Stimulated activated CD4-positive, alpha-beta T cell treated with anti-CD3 and anti-CD28 coated beads, TNF-alpha, amount 100 ng/mL, for 4 hours (primary cell): ENCODE measurements around the gene RCC2.
"Not testable (repeated sequence)": the region's sequence is repeated elsewhere in the genome, so short reads cannot be mapped to it uniquely, and the experiment has no call there.

Experiments
- DNase-seq, 3 experiments: peaks; one replicate each; pipeline ENCODE4 v3.0.0-alpha.2; 2020; ENCODE audit warnings: low read depth in 3 of 3

Gene RCC2

DNA sequence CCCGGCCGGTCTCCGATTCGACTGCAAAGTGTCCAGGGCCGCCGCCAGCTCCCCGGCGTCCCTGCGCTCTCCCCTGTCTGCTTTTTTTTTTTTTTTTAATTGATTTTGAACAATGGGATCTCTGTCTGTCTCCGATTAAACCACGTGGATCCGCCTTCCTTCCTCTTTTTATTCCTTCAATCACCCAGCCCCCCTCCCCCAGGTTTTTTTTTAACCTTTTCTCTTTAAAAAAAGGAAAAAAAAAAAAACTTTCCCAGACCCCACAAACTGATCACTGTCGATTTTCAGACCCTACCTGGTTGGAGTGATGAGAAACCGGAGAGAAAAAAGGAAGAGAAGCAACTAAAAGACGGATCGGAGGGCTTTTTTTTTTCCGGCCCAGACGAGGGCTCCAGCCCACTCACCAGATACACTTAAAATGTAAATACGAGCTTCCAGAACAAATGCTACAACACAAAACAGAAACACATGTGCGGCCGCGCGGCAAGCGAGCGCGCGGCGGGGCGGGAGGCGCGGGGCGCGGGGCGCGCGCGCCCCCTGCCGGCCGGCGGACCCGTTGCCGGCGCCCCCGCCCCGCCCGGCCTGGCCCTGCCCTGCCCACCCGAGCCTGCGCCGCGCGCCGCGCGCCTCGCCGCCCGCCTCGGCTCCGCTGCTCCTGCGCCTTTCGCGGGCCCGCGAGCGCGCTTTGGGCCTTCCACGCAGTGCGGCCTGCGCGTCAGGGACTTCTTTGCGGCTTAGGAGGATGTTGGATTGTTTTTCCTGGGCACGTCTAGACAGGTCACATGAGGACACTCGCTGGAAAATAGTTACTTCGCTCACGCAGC, at the start of gene RCC2:
RCC2 (minus strand) TSS at position 428 of the 824 bp plus-strand sequence. CDS start 1,163 bp downstream, outside the sequence.
- peak; percentile 57 to 59 (median 58) for DNase-seq

DNA sequence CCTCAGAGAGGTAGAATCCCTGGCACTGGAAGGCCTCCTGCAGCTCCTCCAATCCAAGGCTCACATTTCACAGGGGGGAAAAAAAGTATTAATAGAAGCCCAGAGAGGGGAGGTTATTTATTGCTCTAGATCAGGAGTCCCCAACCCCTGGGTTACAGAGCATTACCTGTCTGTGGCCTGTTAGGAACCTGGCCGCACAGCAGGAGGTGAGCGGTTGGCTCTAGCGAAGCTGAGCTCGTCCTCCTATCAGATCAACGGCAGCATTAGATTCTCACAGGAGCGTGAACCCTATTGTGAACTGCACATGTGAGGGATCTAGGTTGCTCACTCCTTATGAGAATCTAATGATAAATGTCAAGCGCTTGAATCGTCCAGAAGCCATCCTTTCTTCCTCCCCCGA, 46.8 kb upstream of the RCC2 start:
- DNase-seq = no peak

DNA sequence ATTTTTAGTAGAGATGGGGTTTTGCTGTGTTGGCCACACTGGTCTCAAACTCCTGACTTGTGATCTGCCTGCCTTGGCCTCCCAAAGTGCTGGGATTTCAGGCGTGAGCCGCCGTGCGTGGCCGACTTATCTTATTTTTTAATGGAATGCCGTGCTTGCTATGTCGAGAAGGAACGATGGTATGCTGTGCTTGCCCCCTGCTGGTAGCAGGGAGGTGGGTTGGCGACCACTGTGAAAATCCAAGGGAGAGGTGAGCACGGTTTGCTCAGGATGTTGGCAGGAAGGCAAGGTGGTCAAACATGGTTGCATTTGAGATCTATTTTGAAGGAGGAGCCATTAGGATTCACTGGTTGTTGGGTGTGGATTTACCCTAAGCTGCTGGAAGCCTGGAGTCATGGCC, 45.8 kb upstream of the RCC2 start:
- DNase-seq = no peak

DNA sequence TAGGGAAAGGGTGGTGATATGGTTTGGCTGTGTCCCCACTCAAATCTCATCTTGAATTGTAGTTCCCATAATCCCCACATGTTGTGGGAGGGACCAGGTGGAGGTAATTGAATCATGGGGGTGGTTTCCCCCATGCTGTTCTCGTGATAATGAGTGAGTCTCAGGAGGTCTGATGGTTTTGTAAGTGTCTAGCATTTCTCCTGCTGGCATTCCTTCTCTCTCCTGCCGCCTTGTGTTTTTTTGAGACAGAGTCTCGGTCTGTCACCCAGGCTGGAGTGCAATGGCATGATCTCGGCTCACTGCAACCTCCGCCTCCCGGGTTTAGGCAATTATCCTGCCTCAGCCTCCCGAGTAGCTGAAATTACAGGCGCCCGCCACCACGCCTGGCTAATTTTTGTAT, 42.5 kb upstream of the RCC2 start:
- not testable (repeated sequence) for DNase-seq

DNA sequence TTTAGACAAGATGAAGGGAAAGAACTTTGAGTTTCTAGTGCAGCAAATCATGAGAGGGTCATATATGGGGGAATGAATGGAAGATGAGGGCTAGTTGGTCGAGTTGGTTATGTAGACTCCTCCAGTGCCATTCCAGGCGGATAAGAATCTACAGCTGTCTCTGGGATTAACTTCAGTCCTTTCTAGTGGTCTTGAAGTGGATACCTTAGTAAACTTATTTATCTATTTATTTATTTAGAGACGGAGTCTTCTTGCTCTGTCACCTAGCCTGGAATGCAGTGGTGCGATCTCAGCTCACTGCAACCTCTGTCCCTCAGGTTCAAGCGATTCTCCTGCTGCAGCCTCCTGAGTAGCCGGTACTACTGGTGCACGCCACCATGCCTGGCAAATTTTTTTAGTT, 41.4 kb upstream of the RCC2 start:
- DNase-seq = no peak

DNA sequence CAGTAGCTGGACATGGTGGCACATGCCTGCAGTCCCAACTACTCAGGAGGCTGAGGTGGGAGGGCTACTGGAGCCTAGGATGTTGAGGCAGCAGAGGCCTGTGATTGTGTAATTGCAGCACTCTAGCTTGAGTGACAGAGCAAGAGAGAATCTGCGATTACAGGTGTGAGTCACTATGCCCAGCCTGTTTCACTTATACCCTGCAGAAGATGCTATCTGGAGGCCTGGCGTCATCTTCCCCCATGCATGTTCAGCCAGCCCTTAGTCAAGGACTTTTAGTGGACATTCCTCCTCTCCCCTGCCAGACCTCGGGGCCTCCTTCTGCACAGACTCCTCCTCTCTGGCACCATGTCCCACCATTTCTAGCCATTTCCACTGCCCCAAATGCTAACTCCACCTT, 36.3 kb upstream of the RCC2 start:
- DNase-seq = no peak

DNA sequence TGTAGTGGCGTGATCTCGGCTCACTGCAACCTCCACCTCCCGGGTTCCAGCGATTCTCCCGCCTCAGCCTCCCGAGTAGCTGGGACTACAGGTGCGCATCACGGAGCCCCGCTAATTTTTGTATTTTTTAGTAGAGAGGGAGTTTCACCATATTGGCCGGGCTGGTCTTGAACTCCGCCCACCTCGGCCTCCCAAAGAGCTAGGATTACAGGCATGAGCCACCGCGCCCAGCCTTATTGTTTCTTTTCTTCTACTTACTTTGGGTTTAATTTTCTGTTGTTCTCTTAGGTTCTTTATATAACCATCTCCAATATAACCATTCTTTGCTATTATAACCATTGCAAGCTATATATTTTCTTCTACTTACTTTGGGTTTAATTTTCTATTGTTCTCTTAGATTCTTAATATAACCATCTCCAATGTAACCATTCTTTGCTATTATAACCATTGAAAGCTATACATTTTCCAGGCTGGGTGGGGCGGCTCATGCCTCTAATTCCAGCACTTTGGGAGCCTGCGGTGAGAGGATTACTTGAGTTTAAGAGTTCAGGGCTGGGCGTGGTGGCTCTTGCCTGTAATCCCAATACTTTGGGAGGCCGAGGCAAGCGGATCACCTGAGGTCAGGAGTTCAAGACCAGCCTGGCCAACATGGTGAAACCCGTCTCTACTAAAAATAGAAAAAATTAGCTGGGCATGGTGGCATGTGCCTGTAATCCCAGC, 35.5 kb upstream of the RCC2 start:
- not testable (repeated sequence) for DNase-seq

DNA sequence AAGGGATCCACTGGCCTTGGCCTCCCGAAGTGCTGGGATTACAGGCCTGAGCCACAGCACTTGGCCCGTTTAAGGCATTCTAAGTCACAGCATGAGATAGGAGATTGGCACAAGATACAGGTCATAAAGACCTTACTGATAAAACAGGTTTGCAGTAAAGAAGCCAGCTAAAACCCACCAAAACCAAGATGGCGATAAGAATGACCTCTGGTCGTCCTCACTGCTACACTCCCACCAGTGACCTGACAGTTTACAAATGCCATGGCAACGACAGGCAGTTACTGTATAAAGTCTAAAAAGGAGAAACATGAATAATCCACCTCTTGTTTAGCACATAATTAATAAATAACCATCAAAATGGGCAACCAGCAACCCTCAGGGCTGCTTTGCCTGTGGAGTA, 33.3 kb upstream of the RCC2 start:
- DNase-seq = no peak

DNA sequence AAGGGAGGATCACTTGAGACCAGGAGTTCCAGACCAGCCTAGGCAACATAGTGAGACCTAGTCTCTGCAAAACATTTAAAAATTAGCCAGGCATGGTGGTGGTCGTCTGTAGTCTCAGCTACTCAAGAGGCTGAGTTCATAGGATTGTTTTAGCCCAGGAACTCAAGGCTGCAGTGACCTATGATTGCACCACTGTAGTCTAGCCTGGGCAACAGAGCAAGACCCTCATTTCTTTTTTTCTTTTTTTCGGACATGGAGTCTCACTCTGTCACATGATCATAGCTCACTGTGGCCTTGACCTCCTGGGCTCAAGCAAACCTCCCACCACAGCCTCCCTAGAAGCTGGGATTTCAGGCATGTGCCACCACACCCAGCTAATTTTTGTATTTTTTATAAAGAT, 31.9 kb upstream of the RCC2 start:
- DNase-seq = no peak

DNA sequence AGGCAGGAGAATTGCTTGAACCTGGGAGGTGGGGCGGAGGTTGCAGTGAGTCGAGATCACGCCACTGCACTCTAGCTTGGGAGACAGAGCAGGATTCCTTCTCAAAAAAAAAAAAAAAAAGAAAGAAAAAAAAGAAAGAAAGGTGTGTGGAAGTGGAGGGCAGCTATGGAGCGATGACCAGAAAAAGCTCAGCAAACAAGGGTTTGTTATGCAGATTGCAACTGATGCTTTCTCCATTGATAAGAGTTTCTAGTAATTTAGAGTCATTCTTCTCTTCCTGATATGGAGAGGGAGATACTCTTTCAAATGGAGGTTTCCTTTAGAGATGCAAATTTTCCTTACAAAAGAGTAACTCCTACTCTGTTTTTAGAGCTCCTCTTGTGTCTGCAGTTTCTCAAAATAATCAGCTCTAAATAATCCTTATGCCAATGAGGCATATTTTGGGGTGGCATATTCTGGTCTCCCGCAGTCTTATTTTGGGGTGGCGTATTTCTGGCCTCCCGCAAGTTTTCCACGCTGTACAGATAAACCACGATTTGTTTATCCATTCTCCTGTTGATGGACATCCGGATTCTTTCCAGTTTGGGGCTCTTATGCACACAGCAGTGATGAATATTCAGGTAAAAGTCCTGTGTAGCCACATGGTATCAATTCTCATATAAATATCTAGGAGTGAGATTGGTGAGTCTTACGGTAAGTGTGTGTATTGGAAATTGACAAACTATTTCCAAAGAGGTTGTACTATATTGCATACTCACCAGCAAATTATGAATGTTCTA, 30.7 kb upstream of the RCC2 start:
- DNase-seq = no peak

DNA sequence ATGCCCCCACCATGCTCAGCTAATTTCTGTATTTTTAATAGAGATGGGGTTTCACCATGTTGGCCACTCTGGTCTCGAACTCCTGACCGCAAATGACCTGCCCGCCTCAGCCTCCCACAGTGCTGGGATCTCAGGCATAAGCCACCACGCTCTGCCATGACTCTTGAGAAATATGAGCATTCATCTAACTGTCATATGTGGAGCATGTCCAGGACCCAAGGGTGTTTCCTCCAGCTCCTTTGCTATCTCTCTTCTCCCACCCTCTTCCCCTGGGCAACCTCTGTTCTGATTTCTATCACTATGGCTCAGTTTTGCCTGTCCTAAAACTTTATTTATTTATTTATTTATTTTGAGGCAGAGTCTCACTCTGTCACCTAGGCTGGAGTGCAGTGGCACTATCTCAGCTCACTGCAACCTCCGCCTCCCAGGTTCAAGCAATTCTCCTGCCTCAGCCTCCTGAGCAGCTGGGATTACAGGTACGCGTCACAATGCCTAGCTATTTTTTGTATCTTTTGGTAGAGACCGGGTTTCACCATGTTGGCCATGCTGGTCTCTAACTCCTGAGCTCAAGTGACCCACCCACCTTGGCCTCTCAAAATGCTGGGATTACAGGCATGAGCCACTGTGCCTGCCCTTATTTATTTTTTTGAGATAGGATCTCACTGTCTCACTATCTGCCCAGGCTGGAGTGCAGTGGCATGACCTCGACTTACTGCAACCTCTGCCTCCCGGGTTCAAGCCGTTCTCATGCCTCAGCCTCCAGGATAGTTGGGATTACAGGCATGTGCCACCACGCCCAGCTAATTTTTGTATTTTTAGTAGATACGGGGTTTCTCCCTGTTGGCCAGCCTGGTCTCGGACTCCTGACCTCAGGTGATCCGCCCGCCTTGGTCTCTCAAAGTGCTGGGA, 29.1 kb upstream of the RCC2 start:
- DNase-seq = not testable (repeated sequence)

DNA sequence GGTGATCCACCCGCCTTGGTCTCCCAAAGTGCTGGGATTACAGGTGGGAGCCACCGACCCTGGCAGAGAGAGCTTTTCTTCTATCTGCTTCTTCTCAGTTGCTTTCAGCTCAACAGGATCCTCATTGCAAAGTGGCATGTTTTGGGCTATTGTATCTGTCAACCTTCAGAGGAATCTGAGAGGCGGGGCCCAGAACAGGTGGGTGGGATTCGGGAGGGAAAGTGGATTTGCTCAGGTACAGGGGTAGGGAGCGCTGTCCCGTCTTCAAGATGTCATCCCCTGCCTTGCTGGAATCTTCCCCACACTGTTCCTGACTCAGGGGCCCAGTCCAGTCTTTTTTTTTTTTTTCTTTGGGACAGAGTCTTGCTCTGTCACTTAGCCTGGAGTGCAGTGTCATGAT, 26.9 kb upstream of the RCC2 start:
- no peak for DNase-seq

DNA sequence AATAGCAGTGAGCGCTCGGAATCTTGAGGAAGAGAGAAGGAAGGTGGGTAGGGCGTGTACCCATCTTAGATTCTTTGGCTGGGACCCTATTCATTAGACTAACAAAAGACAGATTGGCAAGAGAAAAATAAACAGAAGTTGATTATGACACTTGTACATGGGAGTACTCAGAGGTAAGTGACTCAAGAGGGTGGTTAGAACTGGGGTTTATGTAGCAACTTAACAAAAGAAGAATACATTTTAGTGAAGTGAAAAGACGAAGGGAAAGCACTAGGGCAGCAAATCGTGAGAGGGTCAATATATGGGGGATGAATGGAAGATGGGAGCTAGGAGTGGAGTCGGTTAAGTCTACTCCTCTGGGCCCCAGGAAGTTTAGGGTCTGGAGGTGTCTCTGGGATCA, 25.8 kb upstream of the RCC2 start:
- no peak for DNase-seq

DNA sequence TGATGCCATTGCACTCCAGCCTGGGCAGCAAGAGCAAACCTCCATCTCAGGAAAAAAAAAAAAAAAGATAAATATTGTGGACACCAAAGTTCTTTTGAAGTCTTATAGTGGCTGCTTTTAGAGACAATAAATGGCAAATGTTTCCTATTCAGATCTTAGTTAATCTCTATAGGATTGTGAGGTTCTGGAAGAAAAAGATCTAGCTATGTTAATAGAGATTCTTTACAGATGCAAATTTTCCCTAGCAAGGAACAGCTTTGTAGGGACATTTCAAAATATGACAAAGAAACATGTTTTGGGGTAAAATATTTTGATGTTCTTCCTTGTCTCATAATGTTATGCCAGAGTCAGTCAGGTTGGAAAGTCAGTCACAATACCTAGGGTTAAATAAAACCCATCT, 24.5 kb upstream of the RCC2 start:
- DNase-seq = no peak

DNA sequence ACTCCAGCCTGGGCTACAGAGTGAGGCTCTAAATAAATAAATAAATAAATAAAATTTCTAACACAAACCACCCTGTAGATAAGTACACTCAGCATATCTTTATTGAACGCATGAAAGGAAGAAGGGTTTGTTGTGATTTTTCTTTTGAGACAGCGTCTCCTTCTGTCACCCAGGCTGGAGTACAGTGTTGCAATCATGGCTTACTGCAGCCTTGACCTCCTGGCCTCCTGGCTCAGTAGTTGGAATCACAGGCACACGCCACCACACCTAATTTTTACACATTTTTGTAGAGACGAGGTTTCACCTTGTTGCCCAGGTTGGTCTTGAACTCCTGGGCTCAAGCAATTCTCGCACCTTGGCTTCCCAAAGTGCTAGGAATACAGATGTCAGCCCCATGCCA, 23.2 kb upstream of the RCC2 start:
- no peak for DNase-seq

DNA sequence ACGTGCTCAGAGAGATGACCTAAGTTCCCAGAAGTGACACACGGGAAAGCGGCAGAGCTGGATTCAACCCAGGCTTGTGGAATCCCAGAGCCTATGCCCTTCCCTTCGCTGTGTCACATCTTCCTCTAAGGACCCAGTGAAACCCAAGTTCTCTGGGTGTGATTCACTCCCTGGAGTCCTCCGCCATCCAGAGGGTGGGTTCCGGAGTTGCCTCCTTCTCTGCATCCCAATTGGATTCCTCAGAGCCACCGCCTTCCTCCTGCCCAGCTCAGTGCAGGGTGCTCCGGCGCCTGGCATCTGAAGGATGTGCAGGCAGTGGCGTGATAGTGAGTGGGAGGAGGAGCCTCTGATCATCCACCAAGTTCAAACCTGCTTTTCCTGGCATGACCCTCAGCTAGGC, 20.7 kb upstream of the RCC2 start:
- DNase-seq = no peak

DNA sequence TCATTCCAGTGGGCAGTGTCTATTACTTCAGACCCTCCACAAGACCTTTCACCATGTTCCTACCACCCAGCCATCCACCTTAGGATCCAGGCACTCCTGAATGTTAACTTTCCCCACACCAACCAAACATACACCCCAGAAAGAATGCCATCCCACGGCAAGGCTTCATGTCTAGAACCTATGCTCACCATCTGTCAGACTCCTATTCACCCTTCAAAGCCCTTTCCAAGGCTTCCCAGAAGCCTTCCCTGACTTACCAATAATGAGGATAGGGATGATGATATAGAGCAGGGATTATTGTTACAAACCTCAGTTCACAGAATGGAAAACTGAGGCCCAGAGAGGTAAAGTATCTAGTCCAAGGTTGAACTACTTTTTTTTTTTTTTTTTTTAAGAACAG, 19.3 kb upstream of the RCC2 start:
- no peak for DNase-seq

DNA sequence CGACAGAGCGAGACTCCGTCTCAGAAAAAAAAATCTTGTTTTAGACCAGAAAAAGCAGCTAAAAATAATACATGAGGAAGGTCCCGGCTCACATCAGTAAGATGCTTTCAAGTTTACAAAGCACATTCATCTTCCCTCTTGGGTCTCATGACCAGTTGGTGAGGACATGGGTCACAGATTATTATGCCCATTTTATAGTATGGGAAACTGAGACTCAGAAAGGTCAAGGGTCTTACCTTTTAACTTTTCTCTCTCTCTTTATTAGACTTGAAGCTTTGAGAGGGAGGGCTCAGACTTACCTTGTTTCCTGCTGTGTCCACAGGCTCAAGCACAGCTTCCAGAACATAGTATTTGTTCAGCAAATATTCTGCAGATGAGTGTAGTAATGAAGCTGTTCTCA, 13.2 kb upstream of the RCC2 start:
- no peak for DNase-seq

DNA sequence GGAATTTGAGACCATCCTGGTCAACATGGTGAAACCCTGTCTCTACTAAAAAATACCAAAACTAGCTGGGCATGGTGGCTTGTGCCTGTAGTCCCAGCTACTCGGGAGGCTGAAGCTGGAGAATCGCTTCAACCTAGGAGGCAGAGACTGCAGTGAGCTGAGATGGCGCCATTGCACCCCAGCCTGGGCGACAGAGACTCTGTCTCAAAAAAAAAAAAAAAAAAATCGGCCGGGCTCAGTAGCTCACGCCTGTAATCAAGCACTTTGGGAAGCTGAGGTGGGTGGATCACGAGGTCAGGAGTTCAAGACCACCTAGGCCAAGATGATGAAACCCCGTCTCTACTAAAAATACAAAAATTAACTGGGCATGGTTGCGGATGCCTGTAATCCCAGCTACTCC, 12.7 kb upstream of the RCC2 start:
- not testable (repeated sequence) for DNase-seq

DNA sequence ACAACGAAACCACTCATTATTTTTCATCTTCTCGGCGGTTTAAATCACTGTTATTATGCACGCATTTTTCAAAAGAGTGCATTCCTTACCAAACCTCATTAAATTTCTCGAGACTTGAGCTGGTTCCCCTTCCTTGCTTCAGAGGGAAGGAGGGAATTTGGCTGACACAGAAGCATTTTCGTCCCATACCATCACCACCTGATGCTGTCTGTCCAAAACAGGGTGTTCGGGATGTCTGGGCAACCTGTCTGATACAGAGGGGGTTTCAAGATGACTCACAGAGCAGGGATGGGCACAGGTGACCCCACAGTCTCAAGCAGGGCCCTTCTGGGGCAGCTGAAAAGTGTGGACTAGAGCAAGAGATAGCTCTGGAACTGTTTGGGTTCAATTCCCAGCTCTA, 12.3 kb upstream of the RCC2 start:
- DNase-seq = no peak

DNA sequence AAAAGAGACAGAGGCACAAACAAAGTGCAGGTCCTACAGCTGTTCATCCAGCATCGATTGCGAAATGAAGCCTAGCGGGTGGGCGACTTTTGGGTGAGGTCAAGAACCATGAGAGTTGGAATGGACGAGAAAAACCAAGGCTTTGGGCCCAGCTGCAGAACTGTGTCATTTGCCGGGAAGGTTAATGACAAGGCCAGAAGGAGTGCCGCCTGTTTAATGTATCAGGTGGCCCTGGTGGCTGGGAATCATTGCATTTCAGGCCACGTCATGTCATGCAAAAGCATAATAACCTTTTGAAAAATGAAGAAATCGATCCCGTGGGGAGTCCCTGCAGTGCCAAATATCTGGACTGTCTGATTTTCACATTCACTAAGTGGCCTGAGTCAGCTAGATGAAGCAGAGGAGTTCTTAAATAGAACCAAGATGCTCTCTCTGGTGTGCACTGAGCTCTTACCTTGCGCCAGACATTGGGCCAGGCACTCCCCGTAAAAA, 8.1 kb upstream of the RCC2 start:
- no peak for DNase-seq
